K562 (cell line): ENCODE measurements around the gene B4GALNT4. TPM values are rescaled to one million over a fixed set of nuclear protein-coding genes. Genes with fewer than 3 reads are reported as not detected.

Experiments
- C11orf30 ChIP-seq: fragments of 450-650 bp; IDR thresholded peaks from 2 replicates; pipeline ENCODE4 v1.6.1; 2016; ENCODE audit warnings: low read depth, mild to moderate bottlenecking
- CBFA2T2 ChIP-seq: fragments of 450-650 bp; conservative IDR thresholded peaks from 2 replicates; pipeline ENCODE4 v1.6.1; 2017; ENCODE audit warnings: mild to moderate bottlenecking
- ETV5 ChIP-seq: sonication (generic); formaldehyde crosslinking; IDR thresholded peaks from 2 replicates; pipeline ENCODE4 v1.4.0; 2020; ENCODE audit warnings: low read depth, mild to moderate bottlenecking, missing genetic modification reagents
- HMGXB4 ChIP-seq: sonication (generic); formaldehyde crosslinking; IDR thresholded peaks from 2 replicates; pipeline ENCODE4 v1.8.1; 2023; ENCODE audit warnings: mild to moderate bottlenecking, missing genetic modification reagents
- MNT ChIP-seq, 2 experiments: fragments of 450-650 bp; conservative IDR thresholded peaks; 2 replicates each; pipeline ENCODE4 v1.6.1; 2017; ENCODE audit warnings: mild to moderate bottlenecking in 2 of 2, moderate library complexity in 2 of 2
- RAD21 ChIP-seq, 2 experiments: fragments of 250-450 bp in 1 of 2; fragments of 450-650 bp in 1 of 2; sonication (Bioruptor Pico) in 1 of 2; formaldehyde crosslinking in 1 of 2; IDR thresholded peaks in 1 of 2; conservative IDR thresholded peaks in 1 of 2; 2 replicates each; pipeline versions ENCODE4 v1.4.0 to v1.8.0; 2020 to 2022; ENCODE audit warnings: mild to moderate bottlenecking in 2 of 2, moderate library complexity in 1 of 2
- RNF219 ChIP-seq: fragments of 250-450 bp; sonication (Bioruptor Pico); IDR thresholded peaks from 2 replicates; pipeline ENCODE4 v1.5.0; 2022; ENCODE audit warnings: mild to moderate bottlenecking
- TGIF2 ChIP-seq: sonication (generic); formaldehyde crosslinking; IDR thresholded peaks from 2 replicates; pipeline ENCODE4 v1.8.1; 2022; ENCODE audit warnings: mild to moderate bottlenecking, missing genetic modification reagents, moderate library complexity
- TRIM25 ChIP-seq: fragments of 450-650 bp; IDR thresholded peaks from 2 replicates; pipeline ENCODE4 v1.7.0; 2016; ENCODE audit warnings: borderline replicate concordance
- USF1 ChIP-seq: sonication (generic); formaldehyde crosslinking; IDR thresholded peaks from 2 replicates; pipeline ENCODE4 v1.9.0; 2022; ENCODE audit warnings: mild to moderate bottlenecking, missing genetic modification reagents
- ZBTB43 ChIP-seq: sonication (generic); formaldehyde crosslinking; IDR thresholded peaks from 2 replicates; pipeline ENCODE4 v1.8.0; 2023; ENCODE audit warnings: mild to moderate bottlenecking, missing genetic modification reagents
- ZC3H8 ChIP-seq: fragments of 450-650 bp; IDR thresholded peaks from 2 replicates; pipeline ENCODE4 v1.6.1; 2017
- ZNF175 ChIP-seq: fragments of 200-800 bp; sonication (Bioruptor generic); IDR thresholded peaks from 2 replicates; pipeline ENCODE4 v1.6.1; 2016; ENCODE audit warnings: low read depth, mild to moderate bottlenecking, missing genetic modification characterization, missing compliant biosample characterization
- ZNF280B ChIP-seq: fragments of 250-450 bp; sonication (Bioruptor Pico); IDR thresholded peaks from 2 replicates; pipeline ENCODE4 v1.5.1; 2021; ENCODE audit warnings: mild to moderate bottlenecking
- polyA plus RNA-seq, 8 experiments: library from polyadenylated mRNA; depleted of rRNA in 4 of 8; stranded (reverse) in 5 of 8; unstranded in 3 of 8; fragments of >200 nt; fragmentation: Nextera tagmentation in 2 of 8; fragmentation: Illumina TruSeq in 1 of 8; extraction: Ambion mirVana in 2 of 8; extraction: Trizol in 1 of 8; gene quantifications; 2 replicates each; pipeline versions ENCODE4 v1.2.1 to v1.2.3, GENCODE V29; 2011 to 2014; ENCODE audit warnings: inconsistent platforms in 1 of 8, missing spikeins in 1 of 8
- total RNA-seq, 7 experiments: library from RNA; depleted of rRNA in 6 of 7; stranded (reverse); fragments of >200 nt in 6 of 7; fragmentation: Illumina TruSeq in 2 of 7; extraction: Trizol in 2 of 7; gene quantifications; 2 replicates each; pipeline versions ENCODE4 v1.2.1 to v1.2.3, GENCODE V29; 2011 to 2021; ENCODE audit warnings: low replicate concordance in 1 of 7

The B4GALNT4 gene
- total and polyA plus RNA-seq, 9 of the 15 experiments (the other 6 are each of a cell fraction or from before 2014, with no cell fraction given): 0.20 to 37.1 (median 10.8) TPM; not detected in 1

- TF ChIP-seq ZNF175 (CRISPR knock-in tag) (no peak), TGIF2 (CRISPR knock-in tag) (no peak), C11orf30 (no peak), ETV5 (CRISPR knock-in tag) (peak; percentile 76; the same call in 1 of the 2 replicates), TRIM25 (no peak), CBFA2T2 (no peak), ZBTB43 (CRISPR knock-in tag) (peak; percentile 37; the same call in 1 of the 2 replicates), RNF219 (CRISPR knock-in tag) (no peak), USF1 (CRISPR knock-in tag) (no peak), HMGXB4 (CRISPR knock-in tag) (no peak), MNT (conservative IDR thresholded peaks at IDR 0.05) (peak in 1 of 2 experiments; percentile 64; a peak in 2 of 4 replicates), ZC3H8 (no peak), ZNF280B (CRISPR knock-in tag) (no peak), RAD21 (CRISPR knock-in tag; conservative IDR thresholded peaks at IDR 0.05 in 1 of 2, IDR thresholded peaks at IDR 0.05 in 1 of 2) (peak; percentile 53 to 56)
Observed at GRCh38 chr11:406796-407650, 37.7 kb downstream of the B4GALNT4 start (continued).
